GM12801 (cell line): Measurements from ENCODE around the gene RBPJL.

ENCODE experiments used
- CTCF ChIP-seq: IDR thresholded peaks from one replicate; pipeline ENCODE4 v1.5.1; 2011; ENCODE audit warnings: control low read depth; ENCODE audit not compliant: insufficient read length; ENCODE audit errors: extremely low read depth

RBPJL gene

GRCh38 chr20:45340951-45341350, 34.3 kb downstream of the RBPJL start:
- no peak for TF ChIP-seq CTCF

GRCh38 chr20:45341579-45341938, 34.9 kb downstream of the RBPJL start:
- TF ChIP-seq CTCF = no peak

- TF ChIP-seq CTCF = no peak
Measured at GRCh38 chr20:45341939-45342854, 35.6 kb downstream of the RBPJL start.

- TF ChIP-seq CTCF = no peak
Measured at GRCh38 chr20:45342855-45343531, 36.4 kb downstream of the RBPJL start.

- TF ChIP-seq CTCF = no peak
Measured at GRCh38 chr20:45343532-45344167, 37.0 kb downstream of the RBPJL start.

- no peak for TF ChIP-seq CTCF
Measured at GRCh38 chr20:45344168-45344860, 37.7 kb downstream of the RBPJL start.
